ENCODE results near the gene BRCC3. TPM values are rescaled to one million over a fixed set of nuclear protein-coding genes. Genes with fewer than 3 reads are reported as not detected.
A peak's percentile ranks its signal among the peaks of the same experiment; 100 is the strongest.

The BRCC3 gene
- total and polyA plus RNA-seq, 4 donors = 7.8 to 12.2 (median 10.1) TPM

- H3K27me3 ChIP-seq (ENCODE audit: control insufficient read depth in 4 of 4, insufficient read depth in 4 of 4, low read length in 3 of 4) = no peaks in the 10 kb centered on the region
- peak overlapping the region in 1 of 2 donors; percentile 3 for H3K27ac ChIP-seq (ENCODE audit: low read depth in 1 of 2, low read length in 2 of 2)
- WGBS = 50% methylated on average over 9 of the region's 9 CpGs
- peaks cover 0 to 3% (median 1%) of the 10 kb centered on the region in 4 donors for H3K36me3 ChIP-seq (ENCODE audit: control insufficient read depth in 4 of 4, insufficient read depth in 3 of 4, low read depth in 1 of 4, low read length in 3 of 4)
- peak; percentile 49 for DNase-seq (ENCODE audit: low spot score)
- no peak overlapping the region for H3K9ac ChIP-seq (ENCODE audit: low read depth in 1 of 2, low read length in 2 of 2)
- H3K4me1 ChIP-seq (ENCODE audit: control insufficient read depth in 4 of 4, insufficient read depth in 4 of 4, low read length in 3 of 4) = peaks cover 2 to 19% (median 15%) of the 10 kb centered on the region in 4 donors
- no peak overlapping the region for H3K4me3 ChIP-seq (ENCODE audit: low read depth in 1 of 3, low read length in 3 of 3)
- no peaks in the 10 kb centered on the region for H3K9me3 ChIP-seq (ENCODE audit: control insufficient read depth in 4 of 4, low read length in 3 of 4)
- TF ChIP-seq ATF3 (IDR thresholded peaks at IDR 0.05) (no peak), RAD21 (IDR thresholded peaks at IDR 0.05) (peak; percentile 43 to 71), CTCF (IDR thresholded peaks at IDR 0.05; ENCODE audit: low read depth, low read length, missing input control) (peak; percentile 46)
- TF ChIP-seq, protein P1, sequence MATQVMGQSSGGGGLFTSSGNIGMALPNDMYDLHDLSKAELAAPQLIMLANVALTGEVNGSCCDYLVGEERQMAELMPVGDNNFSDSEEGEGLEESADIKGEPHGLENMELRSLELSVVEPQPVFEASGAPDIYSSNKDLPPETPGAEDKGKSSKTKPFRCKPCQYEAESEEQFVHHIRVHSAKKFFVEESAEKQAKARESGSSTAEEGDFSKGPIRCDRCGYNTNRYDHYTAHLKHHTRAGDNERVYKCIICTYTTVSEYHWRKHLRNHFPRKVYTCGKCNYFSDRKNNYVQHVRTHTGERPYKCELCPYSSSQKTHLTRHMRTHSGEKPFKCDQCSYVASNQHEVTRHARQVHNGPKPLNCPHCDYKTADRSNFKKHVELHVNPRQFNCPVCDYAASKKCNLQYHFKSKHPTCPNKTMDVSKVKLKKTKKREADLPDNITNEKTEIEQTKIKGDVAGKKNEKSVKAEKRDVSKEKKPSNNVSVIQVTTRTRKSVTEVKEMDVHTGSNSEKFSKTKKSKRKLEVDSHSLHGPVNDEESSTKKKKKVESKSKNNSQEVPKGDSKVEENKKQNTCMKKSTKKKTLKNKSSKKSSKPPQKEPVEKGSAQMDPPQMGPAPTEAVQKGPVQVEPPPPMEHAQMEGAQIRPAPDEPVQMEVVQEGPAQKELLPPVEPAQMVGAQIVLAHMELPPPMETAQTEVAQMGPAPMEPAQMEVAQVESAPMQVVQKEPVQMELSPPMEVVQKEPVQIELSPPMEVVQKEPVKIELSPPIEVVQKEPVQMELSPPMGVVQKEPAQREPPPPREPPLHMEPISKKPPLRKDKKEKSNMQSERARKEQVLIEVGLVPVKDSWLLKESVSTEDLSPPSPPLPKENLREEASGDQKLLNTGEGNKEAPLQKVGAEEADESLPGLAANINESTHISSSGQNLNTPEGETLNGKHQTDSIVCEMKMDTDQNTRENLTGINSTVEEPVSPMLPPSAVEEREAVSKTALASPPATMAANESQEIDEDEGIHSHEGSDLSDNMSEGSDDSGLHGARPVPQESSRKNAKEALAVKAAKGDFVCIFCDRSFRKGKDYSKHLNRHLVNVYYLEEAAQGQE (IDR thresholded peaks at IDR 0.05) = no peak
These were observed 22.2 kb upstream of the BRCC3 start for GRCh38 chrX:155048977-155049619.

- Histone ChIP-seq H3K4me3 (ENCODE audit: low read depth in 1 of 3, low read length in 3 of 3) (no peak overlapping the region), H3K36me3 (ENCODE audit: control insufficient read depth in 4 of 4, insufficient read depth in 3 of 4, low read depth in 1 of 4, low read length in 3 of 4) (peaks cover 0 to 2% (median 0%) of the 10 kb centered on the region in 4 donors), H3K27me3 (ENCODE audit: control insufficient read depth in 4 of 4, insufficient read depth in 4 of 4, low read length in 3 of 4) (no peaks in the 10 kb centered on the region), H3K9me3 (ENCODE audit: control insufficient read depth in 4 of 4, low read length in 3 of 4) (no peaks in the 10 kb centered on the region), H3K27ac (ENCODE audit: low read depth in 1 of 2, low read length in 2 of 2) (peak overlapping the region; percentile 37 to 75), H3K9ac (ENCODE audit: low read depth in 1 of 2, low read length in 2 of 2) (no peak overlapping the region), H3K4me1 (ENCODE audit: control insufficient read depth in 4 of 4, insufficient read depth in 4 of 4, low read length in 3 of 4) (peaks cover 2 to 33% (median 28%) of the 10 kb centered on the region in 4 donors)
- DNase-seq (ENCODE audit: low spot score) = no peak
- WGBS = 36% methylated on average over 5 of the region's 5 CpGs
- TF ChIP-seq TAF1 (conservative IDR thresholded peaks at IDR 0.05) = peak; percentile 65
- TF ChIP-seq ZBTB33 (IDR thresholded peaks at IDR 0.05) = no peak
These were observed 18.4 kb upstream of the BRCC3 start for GRCh38 chrX:155052738-155053498.

Data from liver (tissue), 9 donors.